Activated CD8-positive, alpha-beta memory T cell treated with anti-CD3 and anti-CD28 coated beads, Interleukin-2, amount 10 ng/mL, durations not matched to agents 7 days and 5 days (primary cell): ENCODE data around the gene NSA2. TPM values are rescaled to one million over a fixed set of nuclear protein-coding genes. Genes with fewer than 3 reads are reported as not detected.

Source experiments
- total RNA-seq, 2 experiments: library from RNA; stranded (reverse); gene quantifications; one replicate each; pipeline ENCODE4 v1.2.3, GENCODE V29; 2021

NSA2 gene
- total RNA-seq, 2 experiments from 2014 or later, result 93.0 to 101 TPM

Other genes starting within 250 kb of the NSA2 start
- gene ENC1, start 126.5 kb upstream of the NSA2 start, total RNA-seq, result 1 to 10 TPM in 1 of 2 experiments, under 1 TPM in 1; 0.38 to 1.5 TPM
- 10 to 100 TPM; 63.6 to 74.6 TPM for gene HEXB, start 82.0 kb upstream of the NSA2 start, total RNA-seq
- gene GFM2, start 132 bp upstream of the NSA2 start, total RNA-seq, result 10 to 100 TPM; 22.6 to 28.4 TPM
- 1 to 10 TPM; 4.5 to 5.8 TPM for gene FAM169A, start 99.1 kb downstream of the NSA2 start, total RNA-seq